Stimulated activated CD4-positive, alpha-beta T cell treated with anti-CD3 and anti-CD28 coated beads, Interleukin-4, amount 100 ng/mL, for 24 hours (primary cell): ENCODE measurements around the gene SIAE.
"Not testable (repeated sequence)": the region's sequence is repeated elsewhere in the genome, so short reads cannot be mapped to it uniquely, and the experiment has no call there.

Experiments
- DNase-seq: peaks from one replicate; pipeline ENCODE4 v3.0.0-alpha.2; 2020

Gene SIAE

DNA sequence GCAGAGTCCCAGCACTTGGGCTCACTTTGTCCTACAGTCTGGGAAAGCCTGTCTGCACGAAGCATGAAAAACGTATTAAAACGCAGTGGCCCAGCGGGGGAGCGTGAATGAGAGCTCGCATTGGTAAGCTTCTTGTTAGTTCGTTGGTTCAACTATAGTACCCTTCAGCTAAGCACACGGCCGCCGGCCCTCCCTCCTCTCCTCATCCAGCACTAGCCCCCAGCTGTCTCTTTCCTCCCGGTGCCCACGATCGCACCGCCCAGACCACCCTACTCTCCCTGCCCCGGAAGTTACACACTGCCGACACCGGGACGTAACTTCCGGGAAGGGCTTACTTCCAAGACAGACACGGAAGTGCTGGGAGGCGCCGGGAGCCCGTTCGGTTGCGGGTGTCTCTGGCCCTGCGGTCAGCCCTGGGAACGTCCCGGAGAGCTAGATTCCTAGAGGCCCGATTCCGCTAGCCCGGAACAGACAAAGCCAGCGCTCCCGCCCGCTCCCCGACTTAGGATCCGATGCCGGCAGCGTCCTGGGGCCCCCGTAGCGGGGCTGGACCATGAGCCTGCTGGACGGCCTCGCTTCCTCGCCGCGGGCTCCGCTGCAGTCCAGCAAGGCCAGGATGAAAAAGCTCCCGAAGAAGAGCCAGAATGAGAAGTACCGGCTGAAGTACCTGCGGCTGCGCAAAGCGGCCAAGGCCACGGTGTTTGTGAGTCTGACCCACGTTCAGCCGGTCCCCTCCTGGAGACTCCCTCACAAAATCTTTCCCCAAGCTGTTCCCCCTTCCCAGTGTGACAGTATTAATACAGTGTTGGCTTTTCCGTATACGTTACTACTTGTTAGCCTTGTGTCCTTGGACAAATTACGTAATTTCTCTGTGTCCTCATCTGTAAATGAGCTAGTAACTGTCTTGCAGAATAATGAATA, 50.7 kb downstream of the SIAE start, which contains the start of gene TBRG1:
TSS of gene TBRG1 (plus strand) at position 334 of the 921 bp plus-strand sequence. CDS start at position 554, 220 bp downstream.
- peak; percentile 85 for DNase-seq

DNA sequence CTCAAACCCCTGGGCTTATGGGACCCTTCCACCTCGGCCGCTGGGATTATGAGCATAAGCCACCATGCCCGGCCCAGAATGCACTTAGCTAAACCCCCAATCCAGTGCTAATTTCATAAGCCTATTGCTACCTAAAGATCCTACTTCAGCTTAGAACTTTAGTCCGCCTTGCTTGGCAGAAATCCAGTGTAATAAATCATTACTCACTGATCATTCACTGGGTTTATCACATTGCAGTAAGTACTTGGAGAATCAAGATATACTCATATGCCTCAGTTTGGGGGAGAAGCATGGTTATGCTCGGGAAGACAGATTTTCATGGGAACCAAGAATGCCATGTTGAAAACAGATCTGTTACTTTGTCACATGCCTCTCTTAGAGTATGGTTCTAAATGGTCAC, 54.7 kb downstream of the SIAE start:
- no peak for DNase-seq

DNA sequence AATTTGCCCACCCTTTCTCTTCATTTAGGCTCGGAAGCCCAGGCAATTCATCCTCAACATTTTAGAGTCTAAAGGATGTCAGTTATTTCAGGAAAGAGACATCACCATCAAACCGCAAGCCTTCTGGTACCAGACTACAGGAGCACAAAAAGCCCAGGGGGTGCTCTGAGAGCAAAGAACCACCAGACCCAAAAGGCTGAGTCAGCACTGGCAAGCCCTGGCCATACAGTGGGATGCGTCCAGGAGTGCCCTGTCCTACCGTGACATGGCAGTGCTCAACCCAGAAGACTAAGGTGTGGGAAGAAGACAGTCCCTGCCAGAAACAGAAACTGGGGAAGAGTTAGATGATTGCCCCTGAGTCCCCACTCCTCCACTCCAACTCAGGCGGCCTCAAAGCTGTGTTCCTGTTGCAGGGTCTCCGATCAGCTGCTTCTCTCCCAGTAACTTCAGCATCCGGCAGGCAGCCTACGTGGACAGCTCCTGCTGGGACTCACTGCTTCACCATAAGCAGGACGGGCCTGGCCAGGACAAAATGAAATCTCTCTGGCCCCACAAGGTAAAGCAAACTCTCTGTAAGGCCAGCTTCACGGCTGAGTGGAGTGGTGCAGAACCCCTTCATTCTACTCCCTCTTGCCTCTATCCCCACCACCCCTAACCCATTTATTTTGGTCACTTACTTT, 60.8 kb downstream of the SIAE start:
- DNase-seq, result no peak

- DNase-seq, result no peak
These were observed 61.5 kb downstream of the SIAE start for GRCh38 chr11:124612045-124612444.

DNA sequence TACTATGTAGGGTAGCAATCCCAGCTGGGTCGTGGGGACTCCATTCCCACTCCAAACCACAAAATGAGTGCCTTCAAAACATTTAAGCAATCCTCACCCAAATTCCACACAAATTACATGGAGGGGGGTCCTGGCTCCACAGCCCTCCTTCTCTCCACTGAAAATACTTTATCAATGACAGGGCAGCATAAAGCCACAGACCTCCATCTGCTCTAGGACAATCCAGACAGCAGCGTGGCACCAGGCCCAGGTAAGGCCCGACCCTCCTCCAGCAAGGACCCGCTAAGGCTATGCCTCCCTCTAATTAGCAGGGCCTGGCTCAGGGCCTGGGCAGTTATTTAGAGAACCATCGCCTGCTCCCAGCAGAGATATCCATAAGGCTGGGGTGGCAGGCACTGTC, 62.5 kb downstream of the SIAE start, which contains the start of gene PANX3:
TSS of gene PANX3 (plus strand) at position 365 of the 400 bp plus-strand sequence. CDS start 129 bp downstream, outside the sequence.
- no peak for DNase-seq

DNA sequence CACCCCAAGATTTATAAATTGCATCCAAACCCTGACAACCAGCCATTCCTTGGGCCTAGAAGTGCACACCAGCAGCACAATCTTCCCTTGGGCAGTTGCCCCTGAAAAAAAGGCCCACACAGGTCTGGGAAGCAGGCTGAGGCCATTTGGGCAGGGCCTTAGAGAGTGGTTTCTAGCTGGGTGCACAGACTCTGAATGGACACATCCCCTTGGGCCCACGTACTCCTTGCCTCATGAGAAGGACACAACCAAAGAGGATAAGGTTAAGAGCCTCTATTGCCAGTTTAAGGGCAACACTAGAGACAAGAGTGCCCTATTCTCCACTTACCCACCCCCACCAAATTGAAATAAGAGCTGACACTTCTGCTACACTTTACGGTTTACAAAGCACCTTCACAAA, 63.2 kb downstream of the SIAE start:
- no peak for DNase-seq

GRCh38 chr11:124608147-124608546, 65.4 kb downstream of the SIAE start:
- no peak for DNase-seq

DNA sequence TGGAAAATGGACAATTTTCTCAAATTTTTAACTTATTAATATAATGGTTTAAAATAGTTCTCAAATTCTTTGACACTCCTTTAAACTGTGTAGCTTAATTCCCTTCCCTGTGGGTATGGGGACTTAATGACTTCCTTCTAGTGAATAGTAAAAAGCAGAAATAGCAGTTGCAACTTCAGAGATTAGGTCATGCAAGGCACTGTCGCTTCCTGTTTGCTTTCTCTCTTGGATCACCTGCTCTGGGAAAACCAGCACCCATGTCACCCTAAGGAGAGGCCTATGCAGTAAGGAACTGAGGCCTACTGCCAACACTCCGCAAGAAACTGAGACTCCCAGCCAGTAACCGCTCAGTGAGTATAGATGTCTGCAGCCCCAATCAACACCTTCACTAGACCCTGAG, 67.8 kb downstream of the SIAE start:
- DNase-seq, result no peak

DNA sequence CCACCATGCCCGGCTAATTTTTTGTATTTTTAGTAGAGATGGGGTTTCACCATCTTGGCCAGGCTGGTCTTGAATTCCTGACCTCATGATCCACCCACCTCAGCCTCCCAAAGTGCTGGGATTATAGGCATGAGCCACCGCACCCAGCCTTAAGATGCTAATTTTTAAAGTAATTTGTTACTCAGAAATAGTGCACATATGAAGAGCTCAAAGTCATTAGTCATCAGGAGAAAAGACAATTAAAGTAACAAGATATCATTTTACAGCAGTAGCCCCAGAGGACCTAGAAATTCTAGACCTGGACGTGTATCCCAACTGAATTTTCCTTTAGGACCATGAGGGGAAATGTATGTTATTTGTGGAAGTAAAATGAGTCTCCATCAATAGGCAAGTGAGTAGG, 70.8 kb downstream of the SIAE start:
- not testable (repeated sequence) for DNase-seq

- DNase-seq, result no peak
These were observed 71.3 kb downstream of the SIAE start for GRCh38 chr11:124602193-124602592.

GRCh38 chr11:124600621-124601320, 72.8 kb downstream of the SIAE start:
- no peak for DNase-seq

DNA sequence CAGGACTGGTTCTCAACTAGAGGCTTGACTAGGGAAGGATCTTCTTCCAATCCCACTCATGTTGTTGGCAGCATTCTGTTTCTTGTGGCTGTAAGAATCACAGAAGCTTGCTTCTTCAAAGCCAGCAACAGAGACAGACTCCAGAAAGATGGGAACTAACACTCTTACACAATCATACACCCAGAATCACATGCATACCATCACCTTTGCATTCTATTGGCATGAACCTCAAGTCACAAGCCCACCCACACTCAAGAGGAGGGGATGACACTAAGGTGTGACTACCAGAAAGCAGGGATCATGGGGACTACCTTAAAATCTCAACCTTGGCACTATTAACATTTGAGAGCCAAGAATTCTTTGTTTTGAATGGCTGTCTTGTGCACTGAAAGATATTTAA, 75.9 kb downstream of the SIAE start:
- no peak for DNase-seq

DNA sequence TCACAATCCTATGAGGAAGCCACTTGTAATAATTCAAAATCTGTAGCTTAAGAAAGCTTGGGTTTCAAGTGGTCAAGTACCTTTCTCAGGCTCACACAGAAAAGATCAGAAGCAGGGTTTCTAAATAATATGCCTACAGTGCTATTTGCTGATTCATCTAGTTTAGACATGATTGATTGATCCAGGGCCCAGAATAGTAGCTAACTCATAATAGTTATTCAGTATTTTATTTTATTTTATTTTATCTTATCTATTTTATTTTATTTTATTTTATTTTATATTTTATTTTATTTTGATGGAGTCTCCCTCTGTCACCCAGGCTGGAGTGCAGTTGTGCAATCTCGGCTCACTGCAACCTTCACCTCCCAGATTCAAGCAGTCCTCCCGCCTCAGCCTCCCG, 78.2 kb downstream of the SIAE start:
- no peak for DNase-seq

GRCh38 chr11:124592627-124593026, 80.9 kb downstream of the SIAE start:
- no peak for DNase-seq

GRCh38 chr11:124591430-124591829, 82.1 kb downstream of the SIAE start:
- no peak for DNase-seq

- peak; percentile 45 for DNase-seq
These were observed 87.2 kb downstream of the SIAE start for GRCh38 chr11:124586238-124586860.

GRCh38 chr11:124584681-124585372, 88.7 kb downstream of the SIAE start:
- DNase-seq, result no peak

- no peak for DNase-seq
These were observed 89.8 kb downstream of the SIAE start for GRCh38 chr11:124583781-124584180.
